Activated CD4-positive, alpha-beta T cell treated with anti-CD3 and anti-CD28 coated beads, Interleukin-2, amount 10 ng/mL, durations not matched to agents 24 days and 14 days (primary cell): Measurements from ENCODE around the gene PLCB4. TPM values are rescaled to one million over a fixed set of nuclear protein-coding genes. Genes with fewer than 3 reads are reported as not detected.

Source experiments
- DNase-seq: peaks from one replicate; pipeline ENCODE4 v3.0.0; 2022
- H3K27ac Mint-ChIP-seq: one replicate; pipeline ENCODE4 v1.8.0; 2022; ENCODE audit warnings: mild to moderate bottlenecking, mixed read lengths
- H3K27me3 Mint-ChIP-seq: one replicate; pipeline ENCODE4 v1.8.0; 2022; ENCODE audit warnings: mixed read lengths
- H3K36me3 Mint-ChIP-seq: one replicate; pipeline ENCODE4 v1.8.0; 2022; ENCODE audit warnings: low read depth, mild to moderate bottlenecking, mixed read lengths
- H3K4me1 Mint-ChIP-seq: one replicate; pipeline ENCODE4 v1.8.0; 2021; ENCODE audit warnings: mixed read lengths
- H3K4me3 Mint-ChIP-seq: one replicate; pipeline ENCODE4 v1.8.0; 2022; ENCODE audit warnings: mild to moderate bottlenecking, moderate library complexity, mixed read lengths
- H3K9me3 Mint-ChIP-seq: one replicate; pipeline ENCODE4 v1.8.0; 2021; ENCODE audit warnings: mixed read lengths
- intact Hi-C: fragments of 100-400 bp; cut with micrococcal nuclease; formaldehyde crosslinking; loops from one replicate; pipeline ENCODE4 v1.15.1; 2023
- total RNA-seq: library from RNA; stranded (reverse); gene quantifications from 2 replicates; pipeline ENCODE4 v1.2.3, GENCODE V29; 2022

The PLCB4 gene
- total RNA-seq, 1 donor from 2014 or later, result not detected

DNA sequence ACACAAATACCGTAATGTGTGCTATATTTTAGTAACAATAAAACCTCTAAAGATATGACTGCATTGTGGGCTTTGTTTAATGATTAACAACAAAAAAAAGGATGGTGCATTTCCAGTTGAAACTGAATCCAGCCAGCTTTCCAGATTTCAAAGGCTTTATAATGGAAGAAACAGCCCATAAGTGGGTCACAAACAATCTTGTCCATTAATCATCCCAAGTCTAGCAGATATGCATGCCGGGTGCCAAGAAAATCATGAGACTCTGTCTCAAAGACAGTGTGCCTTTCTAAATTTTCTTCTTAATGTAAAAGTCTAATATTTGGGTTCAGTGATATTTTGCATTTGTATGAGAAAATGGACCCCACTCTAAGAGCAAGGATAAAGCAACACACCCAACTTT, 424.9 kb downstream of the PLCB4 start:
- Mint-ChIP-seq H3K4me1 (no peaks in the 10 kb centered on the region), H3K36me3 (no peaks in the 10 kb centered on the region), H3K27me3 (no peaks in the 10 kb centered on the region), H3K27ac (no peak overlapping the region), H3K4me3 (no peak overlapping the region), H3K9me3 (peaks cover 11% of the 10 kb centered on the region)
- intact Hi-C loops, result no loop called here
- DNase-seq, result no peak

DNA sequence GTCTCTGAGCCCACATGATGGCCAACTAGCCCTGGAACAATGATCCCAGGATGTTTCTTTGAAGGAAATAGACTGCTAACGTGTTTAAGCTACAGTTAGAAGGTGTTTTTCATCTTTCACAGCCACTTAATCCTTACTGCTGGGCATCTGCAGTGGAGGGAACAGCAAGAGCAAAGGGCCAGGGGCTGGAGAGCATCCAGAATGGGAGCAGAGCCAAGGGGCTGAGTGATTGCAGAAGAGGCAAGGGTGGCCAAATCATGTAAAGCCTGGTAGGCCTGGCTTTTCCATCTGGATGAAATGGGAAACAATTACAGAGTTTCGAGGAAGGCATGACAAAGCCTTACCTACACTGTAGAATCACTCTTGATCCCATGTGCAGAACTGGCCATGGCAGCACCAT, 426.8 kb downstream of the PLCB4 start:
- intact Hi-C loops, result no loop called here
- Mint-ChIP-seq H3K4me3 (no peak overlapping the region), H3K4me1 (no peaks in the 10 kb centered on the region), H3K36me3 (no peaks in the 10 kb centered on the region), H3K27me3 (no peaks in the 10 kb centered on the region), H3K9me3 (peaks cover 11% of the 10 kb centered on the region), H3K27ac (no peak overlapping the region)
- DNase-seq, result no peak

DNA sequence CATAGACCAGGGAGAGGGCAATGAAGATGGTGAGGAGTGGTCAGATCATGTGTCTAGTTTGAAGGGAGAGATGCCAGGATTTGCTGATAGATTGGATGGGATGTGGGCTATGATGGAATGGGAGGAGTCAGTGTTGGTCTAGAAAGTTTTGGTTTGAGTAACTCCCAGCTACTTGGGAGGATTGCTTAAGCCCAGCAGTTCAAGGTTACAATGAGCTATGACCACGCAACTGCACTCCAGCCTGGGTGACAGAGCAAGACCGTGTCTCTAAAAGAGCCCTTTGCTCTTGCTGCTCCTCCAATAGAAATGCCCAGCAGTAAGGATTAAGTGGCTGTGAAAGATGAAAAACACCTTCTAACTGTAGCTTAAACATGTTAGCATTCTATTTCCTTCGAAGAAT, 427.3 kb downstream of the PLCB4 start:
- H3K36me3 Mint-ChIP-seq, result no peaks in the 10 kb centered on the region
- no peaks in the 10 kb centered on the region for H3K4me1 Mint-ChIP-seq
- H3K9me3 Mint-ChIP-seq, result peaks cover 11% of the 10 kb centered on the region
- H3K27me3 Mint-ChIP-seq, result no peaks in the 10 kb centered on the region
- no peak for DNase-seq
- intact Hi-C loops, result no loop called here
- H3K4me3 Mint-ChIP-seq, result no peak overlapping the region
- no peak overlapping the region for H3K27ac Mint-ChIP-seq

DNA sequence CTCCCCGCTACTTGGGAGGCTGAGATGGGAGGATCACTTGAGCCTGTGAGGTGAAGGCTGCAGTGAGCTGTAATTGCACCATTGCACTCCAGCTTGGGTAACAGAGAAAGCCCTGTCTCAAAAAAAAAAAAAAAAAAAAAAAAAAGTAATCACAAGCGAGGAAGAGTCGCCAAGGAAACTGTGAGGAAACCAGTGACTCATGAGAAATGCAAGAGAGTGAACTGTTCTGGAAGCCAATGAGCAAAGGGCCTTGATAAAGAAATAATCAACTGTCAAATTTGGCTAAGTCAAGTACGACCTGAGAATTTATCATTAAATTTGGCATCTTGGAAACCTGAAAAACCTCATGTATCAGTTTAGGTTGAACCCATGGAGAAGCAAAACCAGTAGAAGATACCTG, 429.4 kb downstream of the PLCB4 start:
- Mint-ChIP-seq H3K36me3 (no peaks in the 10 kb centered on the region), H3K9me3 (peaks cover 8% of the 10 kb centered on the region), H3K27me3 (no peaks in the 10 kb centered on the region), H3K4me1 (no peaks in the 10 kb centered on the region), H3K4me3 (no peak overlapping the region), H3K27ac (no peak overlapping the region)
- no peak for DNase-seq
- intact Hi-C loops, result no loop called here

DNA sequence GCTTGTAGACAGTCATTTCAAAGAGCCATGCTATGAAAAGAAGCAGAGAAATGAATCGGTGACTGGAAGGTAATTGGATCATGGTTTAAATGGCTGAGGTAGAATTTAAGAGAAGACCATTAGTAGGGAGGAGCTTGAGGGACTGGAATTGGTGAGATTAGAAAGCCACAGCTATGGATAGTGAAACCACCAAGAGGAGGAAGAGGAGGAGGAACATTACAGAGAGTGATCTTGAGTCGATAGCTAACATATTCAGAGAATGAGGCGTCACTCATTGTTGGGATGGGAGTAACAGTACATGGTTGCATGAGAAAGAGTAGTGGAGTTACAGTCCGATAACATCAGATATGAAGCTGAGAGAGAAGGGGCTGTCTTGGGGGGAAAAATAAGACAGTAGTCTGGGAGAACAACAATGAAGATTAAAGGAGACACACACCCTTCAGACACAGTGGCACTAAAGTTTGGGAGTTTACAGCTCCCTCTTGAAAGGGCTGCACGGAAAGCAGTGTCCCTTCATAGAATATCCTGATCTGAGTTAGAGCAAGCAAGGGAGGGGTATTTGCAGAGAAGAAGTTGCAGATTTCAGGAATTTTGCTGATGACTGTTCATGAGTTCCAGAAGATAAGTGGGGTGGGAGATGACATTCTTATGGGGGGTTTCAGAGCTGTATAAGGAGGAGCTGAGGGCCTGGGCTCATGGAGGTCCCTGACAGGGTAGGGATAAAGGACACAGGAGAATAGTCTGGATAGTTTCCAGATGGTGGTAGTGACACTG, 430.4 kb downstream of the PLCB4 start:
- Mint-ChIP-seq H3K4me1 (no peaks in the 10 kb centered on the region), H3K27me3 (no peaks in the 10 kb centered on the region), H3K4me3 (no peak overlapping the region), H3K9me3 (peaks cover 7% of the 10 kb centered on the region), H3K27ac (no peak overlapping the region), H3K36me3 (no peaks in the 10 kb centered on the region)
- intact Hi-C loops, result no loop called here
- DNase-seq, result no peak

DNA sequence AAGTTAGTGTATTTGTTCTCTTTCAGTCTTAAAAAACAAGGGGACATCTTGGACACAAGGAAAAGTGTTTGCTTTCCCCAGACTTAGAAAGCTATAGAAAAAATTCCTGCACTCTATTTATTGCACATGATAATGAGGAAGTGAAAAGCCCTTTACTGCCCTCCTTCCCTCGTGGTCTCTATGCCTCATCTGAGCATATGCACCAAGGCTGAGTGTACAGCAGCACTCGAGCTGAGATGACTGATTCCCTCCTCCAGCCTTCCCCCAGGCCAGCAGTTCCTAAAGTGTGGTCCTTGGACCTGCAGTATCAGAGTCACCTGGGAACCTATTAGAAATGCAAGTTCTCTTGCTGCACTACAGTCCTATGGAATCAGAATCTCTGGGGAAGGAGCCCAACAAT, 431.2 kb downstream of the PLCB4 start:
- H3K27me3 Mint-ChIP-seq, result no peaks in the 10 kb centered on the region
- H3K36me3 Mint-ChIP-seq, result no peaks in the 10 kb centered on the region
- H3K9me3 Mint-ChIP-seq, result peaks cover 4% of the 10 kb centered on the region
- H3K27ac Mint-ChIP-seq, result no peak overlapping the region
- intact Hi-C loops, result no loop called here
- no peaks in the 10 kb centered on the region for H3K4me1 Mint-ChIP-seq
- H3K4me3 Mint-ChIP-seq, result no peak overlapping the region
- no peak for DNase-seq

DNA sequence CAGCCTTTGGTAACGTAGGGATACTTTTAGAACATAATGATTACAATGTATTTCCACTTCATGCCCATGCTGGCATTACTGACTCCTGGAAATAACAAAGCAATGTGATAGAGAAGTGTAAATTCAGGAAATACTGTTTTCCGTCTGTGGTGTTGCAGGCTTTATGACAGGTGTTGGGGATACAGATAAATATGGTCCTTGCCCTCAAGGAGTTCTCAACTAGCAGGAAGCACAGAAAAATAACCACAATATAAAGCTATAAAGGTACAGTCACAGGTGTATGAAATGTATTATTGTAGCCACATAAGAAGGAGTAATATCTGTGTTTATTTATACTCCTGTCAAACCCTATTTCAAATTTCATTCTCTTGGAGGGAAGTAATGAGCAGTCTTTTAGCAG, 432.6 kb downstream of the PLCB4 start:
- no peaks in the 10 kb centered on the region for H3K4me1 Mint-ChIP-seq
- intact Hi-C loops, result no loop called here
- H3K9me3 Mint-ChIP-seq, result peaks cover 4% of the 10 kb centered on the region
- H3K27me3 Mint-ChIP-seq, result peaks cover 3% of the 10 kb centered on the region
- no peak for DNase-seq
- no peaks in the 10 kb centered on the region for H3K36me3 Mint-ChIP-seq
- H3K4me3 Mint-ChIP-seq, result no peak overlapping the region
- H3K27ac Mint-ChIP-seq, result no peak overlapping the region

DNA sequence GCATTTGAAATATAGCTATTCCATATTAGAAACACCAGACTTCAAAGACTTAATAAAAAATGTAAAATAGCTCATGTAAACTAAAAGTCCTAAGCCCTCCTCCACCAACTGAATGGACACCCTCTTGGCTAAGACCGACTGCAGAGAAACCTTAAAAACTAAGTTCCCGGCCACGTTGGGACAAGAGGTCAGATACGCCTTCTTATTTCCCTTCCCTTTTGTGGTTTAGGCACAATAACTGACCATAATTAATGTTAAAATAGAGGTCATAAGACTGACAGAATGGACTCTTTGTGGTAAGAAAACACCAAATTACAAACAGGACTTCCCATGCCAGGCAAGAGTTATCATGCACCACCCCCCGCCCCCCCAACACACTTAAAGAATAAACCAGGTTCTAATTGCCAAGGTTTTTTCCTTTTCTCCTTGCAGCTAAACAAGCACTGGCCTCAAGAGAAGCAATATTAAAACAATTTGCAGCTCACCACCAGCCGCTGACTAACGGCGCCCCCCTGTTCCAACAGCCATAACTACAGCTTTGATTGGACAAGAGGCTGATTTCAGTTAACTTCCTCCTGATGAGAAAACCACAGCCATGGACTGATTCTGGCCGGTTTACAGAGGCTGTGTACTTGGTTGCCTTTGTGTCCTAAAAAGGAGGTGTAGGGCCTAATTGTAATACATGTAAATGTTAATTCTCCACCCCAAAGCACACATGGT, 434.8 kb downstream of the PLCB4 start:
- Mint-ChIP-seq H3K4me3 (no peak overlapping the region), H3K4me1 (no peaks in the 10 kb centered on the region), H3K36me3 (no peaks in the 10 kb centered on the region), H3K27ac (no peak overlapping the region), H3K9me3 (no peaks in the 10 kb centered on the region), H3K27me3 (peaks cover 13% of the 10 kb centered on the region)
- intact Hi-C loops, result no loop called here
- DNase-seq, result no peak

DNA sequence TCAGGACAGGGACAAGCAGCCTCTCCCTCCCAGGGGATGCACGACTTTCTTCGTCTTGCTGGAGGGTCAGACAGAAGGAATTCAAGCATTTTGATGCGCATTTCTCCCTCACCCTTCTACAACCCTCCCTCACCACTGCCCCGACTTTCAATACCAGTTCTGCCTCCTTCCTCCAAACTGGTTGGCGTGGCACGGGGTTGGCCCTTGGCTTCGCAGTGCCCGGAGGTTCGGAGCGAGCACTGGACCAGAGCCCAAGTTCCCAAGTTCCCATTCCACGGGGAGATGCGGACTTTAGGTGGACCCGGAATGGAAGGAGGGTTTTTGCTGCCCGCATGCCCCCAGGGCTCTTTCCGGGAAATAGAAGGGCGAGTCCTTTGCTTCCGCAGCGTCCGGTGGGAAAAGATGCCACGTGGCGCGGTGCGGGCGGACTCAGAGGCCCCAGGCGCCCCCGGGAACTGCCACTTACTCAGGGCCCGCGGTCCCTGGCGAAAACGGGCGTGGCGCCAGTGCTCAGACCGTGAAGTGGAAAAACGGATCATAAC, 437.5 kb downstream of the PLCB4 start:
- H3K27me3 Mint-ChIP-seq, result peaks cover 33% of the 10 kb centered on the region
- no peaks in the 10 kb centered on the region for H3K36me3 Mint-ChIP-seq
- no peak for DNase-seq
- H3K4me3 Mint-ChIP-seq, result no peak overlapping the region
- intact Hi-C loops, result no loop called here
- peaks cover 5% of the 10 kb centered on the region for H3K9me3 Mint-ChIP-seq
- H3K4me1 Mint-ChIP-seq, result no peaks in the 10 kb centered on the region
- no peak overlapping the region for H3K27ac Mint-ChIP-seq

DNA sequence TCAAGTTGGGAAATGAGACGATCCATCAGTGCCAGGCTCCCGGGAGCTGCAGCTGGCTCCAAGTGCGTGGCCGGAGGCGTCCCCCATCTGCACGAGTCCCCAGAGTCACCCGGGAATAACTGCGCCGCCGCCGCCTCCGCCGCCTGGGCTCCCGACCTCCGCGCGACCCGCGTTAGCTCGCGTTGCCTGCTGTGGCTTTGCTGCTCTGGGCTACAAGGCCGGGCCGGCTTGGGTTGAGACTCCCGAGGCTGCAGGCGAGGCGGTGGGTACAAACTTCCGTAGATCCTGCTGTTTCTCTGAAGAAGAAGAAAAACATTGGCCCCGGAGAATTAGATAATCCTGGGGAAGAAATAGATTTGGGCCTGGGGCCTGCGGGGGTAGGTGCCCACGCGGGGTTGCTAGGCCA, 438.1 kb downstream of the PLCB4 start:
- Mint-ChIP-seq H3K9me3 (peaks cover 5% of the 10 kb centered on the region), H3K27me3 (peaks cover 37% of the 10 kb centered on the region), H3K36me3 (no peaks in the 10 kb centered on the region), H3K4me1 (no peaks in the 10 kb centered on the region), H3K4me3 (no peak overlapping the region), H3K27ac (no peak overlapping the region)
- intact Hi-C loops, result no loop called here
- DNase-seq, result no peak

DNA sequence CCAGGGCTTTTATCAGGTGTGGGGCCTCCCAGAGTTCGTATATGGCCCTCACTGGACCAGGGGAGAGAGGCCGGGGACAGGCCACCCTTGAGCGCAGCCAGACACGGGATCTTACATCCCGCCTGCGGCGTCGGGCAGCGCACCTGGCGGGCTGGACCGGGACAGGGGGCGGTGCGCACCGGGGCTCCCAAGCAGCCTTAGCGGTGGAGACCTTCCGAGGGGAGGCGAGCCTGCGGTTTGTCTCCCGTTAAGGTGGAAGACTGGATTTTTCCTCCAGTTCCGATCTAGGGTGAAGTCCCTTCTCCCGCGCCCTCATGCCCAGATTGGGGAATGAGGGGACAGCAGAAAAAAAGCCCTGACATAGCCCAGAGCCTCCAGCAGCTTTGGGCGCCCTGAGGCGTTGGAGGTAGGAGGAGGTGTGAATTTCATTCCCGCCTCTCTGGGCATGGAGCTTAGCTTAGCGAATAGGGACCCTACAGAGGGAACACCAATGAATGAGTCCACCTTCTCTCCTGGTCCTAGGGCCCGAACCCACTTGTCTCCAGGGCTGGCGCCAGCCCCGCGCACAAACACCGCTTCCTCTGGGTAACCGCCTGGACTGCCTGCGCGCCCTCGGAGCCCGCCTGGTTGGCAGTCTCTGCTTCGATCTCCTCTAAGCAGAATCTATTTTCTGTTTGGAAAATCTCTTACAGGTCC, 438.8 kb downstream of the PLCB4 start:
- Mint-ChIP-seq H3K4me3 (no peak overlapping the region), H3K36me3 (no peaks in the 10 kb centered on the region), H3K4me1 (no peaks in the 10 kb centered on the region), H3K27ac (no peak overlapping the region), H3K27me3 (peaks cover 39% of the 10 kb centered on the region), H3K9me3 (peaks cover 5% of the 10 kb centered on the region)
- intact Hi-C loops, result no loop called here
- DNase-seq, result no peak

DNA sequence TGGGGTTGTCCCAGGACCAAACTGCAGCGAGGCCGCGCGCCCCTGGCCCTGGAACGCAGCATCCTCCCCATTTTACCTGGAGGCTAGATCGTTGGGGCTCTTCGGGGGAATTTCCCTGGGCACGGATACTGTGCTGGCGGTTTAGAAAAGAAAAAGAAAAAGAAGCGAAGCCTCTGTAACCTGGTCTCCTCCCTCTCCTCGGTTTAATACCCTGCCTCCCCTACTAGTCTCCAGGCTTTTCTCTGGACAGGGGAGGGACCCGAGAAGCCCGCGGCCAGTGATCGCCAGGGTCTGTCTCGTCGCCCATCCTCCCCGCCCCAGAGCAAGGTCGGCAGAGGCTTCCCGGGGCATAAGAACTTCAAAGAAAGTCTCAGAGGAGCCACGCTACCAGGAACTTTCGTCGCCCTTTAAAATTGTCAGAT, 439.4 kb downstream of the PLCB4 start:
- peaks cover 5% of the 10 kb centered on the region for H3K9me3 Mint-ChIP-seq
- peaks cover 41% of the 10 kb centered on the region for H3K27me3 Mint-ChIP-seq
- no peaks in the 10 kb centered on the region for H3K36me3 Mint-ChIP-seq
- H3K27ac Mint-ChIP-seq, result no peak overlapping the region
- no peaks in the 10 kb centered on the region for H3K4me1 Mint-ChIP-seq
- no peak for DNase-seq
- H3K4me3 Mint-ChIP-seq, result no peak overlapping the region
- intact Hi-C loops, result no loop called here

DNA sequence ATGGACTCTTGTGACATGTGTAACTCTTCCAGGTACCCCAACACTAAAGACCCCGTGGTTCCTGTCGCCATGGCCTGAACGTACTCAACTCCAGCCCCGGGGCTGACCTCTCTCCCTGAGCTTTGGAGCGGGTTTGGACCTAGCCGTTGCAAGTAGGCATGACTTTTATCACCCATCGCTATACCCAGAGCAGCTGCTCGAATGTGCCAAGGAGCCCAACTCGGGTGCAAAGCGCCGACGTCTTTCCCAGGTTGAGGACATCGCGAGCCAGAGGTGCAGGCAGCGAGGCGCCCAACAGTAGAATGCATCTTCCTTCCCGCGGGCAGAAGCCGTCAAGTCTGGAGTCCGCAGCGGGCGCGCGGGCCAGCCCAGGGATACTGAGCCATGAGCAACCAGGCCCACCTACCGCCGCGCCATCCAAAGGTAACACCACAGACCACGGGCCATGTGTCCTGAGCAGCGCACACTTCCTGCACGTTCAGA, 439.9 kb downstream of the PLCB4 start:
- DNase-seq, result no peak
- H3K4me3 Mint-ChIP-seq, result no peak overlapping the region
- no peak overlapping the region for H3K27ac Mint-ChIP-seq
- peaks cover 5% of the 10 kb centered on the region for H3K9me3 Mint-ChIP-seq
- peaks cover 44% of the 10 kb centered on the region for H3K27me3 Mint-ChIP-seq
- no peaks in the 10 kb centered on the region for H3K36me3 Mint-ChIP-seq
- intact Hi-C loops, result no loop called here
- H3K4me1 Mint-ChIP-seq, result no peaks in the 10 kb centered on the region

DNA sequence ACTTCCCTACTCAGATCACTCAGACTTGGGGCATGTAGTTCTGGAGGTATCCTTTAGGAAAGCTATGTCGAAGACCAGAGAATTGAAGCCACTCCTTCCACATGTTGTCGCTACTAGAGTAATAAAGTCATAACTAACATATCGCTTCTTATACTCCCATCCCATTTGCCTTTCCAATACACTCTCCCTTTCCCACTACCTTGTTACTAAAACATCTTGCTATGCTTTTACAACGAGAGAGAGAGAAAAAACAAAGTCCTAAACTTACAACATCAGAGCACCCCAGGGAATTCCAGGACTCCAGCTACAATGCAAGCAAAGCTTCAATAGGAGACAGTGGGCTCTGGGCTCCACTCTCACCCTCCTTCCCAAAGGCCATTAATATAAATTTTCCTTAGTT, 440.4 kb downstream of the PLCB4 start:
- peaks cover 5% of the 10 kb centered on the region for H3K9me3 Mint-ChIP-seq
- H3K27ac Mint-ChIP-seq, result no peak overlapping the region
- DNase-seq, result no peak
- no peaks in the 10 kb centered on the region for H3K4me1 Mint-ChIP-seq
- H3K36me3 Mint-ChIP-seq, result no peaks in the 10 kb centered on the region
- H3K27me3 Mint-ChIP-seq, result peaks cover 49% of the 10 kb centered on the region
- intact Hi-C loops, result no loop called here
- H3K4me3 Mint-ChIP-seq, result no peak overlapping the region
